Fibroblast of pulmonary artery (primary cell): ENCODE results near the gene RGMB.

Experiments used
- DNase-seq: peaks from one replicate; pipeline ENCODE4 v3.0.0-alpha.2; 2010; ENCODE audit warnings: low read depth
- H3K4me3 ChIP-seq: replicated peaks from 2 replicates; pipeline ENCODE4 v1.5.1; 2011; ENCODE audit warnings: low read depth, mild to moderate bottlenecking, control low read depth, low read length, moderate library complexity
- TF ChIP-seq, protein P1 (sequence below): IDR thresholded peaks from 2 replicates; pipeline ENCODE4 v1.5.1; 2011; ENCODE audit warnings: mild to moderate bottlenecking, control low read depth, low read length, inconsistent platforms; ENCODE audit errors: missing control alignments

Gene RGMB

GRCh38 chr5:98807806-98808205 is 34.3 kb downstream of the RGMB start:
- TF ChIP-seq, protein P1, sequence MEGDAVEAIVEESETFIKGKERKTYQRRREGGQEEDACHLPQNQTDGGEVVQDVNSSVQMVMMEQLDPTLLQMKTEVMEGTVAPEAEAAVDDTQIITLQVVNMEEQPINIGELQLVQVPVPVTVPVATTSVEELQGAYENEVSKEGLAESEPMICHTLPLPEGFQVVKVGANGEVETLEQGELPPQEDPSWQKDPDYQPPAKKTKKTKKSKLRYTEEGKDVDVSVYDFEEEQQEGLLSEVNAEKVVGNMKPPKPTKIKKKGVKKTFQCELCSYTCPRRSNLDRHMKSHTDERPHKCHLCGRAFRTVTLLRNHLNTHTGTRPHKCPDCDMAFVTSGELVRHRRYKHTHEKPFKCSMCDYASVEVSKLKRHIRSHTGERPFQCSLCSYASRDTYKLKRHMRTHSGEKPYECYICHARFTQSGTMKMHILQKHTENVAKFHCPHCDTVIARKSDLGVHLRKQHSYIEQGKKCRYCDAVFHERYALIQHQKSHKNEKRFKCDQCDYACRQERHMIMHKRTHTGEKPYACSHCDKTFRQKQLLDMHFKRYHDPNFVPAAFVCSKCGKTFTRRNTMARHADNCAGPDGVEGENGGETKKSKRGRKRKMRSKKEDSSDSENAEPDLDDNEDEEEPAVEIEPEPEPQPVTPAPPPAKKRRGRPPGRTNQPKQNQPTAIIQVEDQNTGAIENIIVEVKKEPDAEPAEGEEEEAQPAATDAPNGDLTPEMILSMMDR = no peak
- no peak overlapping the region for H3K4me3 ChIP-seq
- no peak for DNase-seq

- H3K4me3 ChIP-seq = no peak overlapping the region
- DNase-seq = no peak
- TF ChIP-seq, protein P1 = no peak
Measured at GRCh38 chr5:98810206-98810605, 36.7 kb downstream of the RGMB start.

DNA sequence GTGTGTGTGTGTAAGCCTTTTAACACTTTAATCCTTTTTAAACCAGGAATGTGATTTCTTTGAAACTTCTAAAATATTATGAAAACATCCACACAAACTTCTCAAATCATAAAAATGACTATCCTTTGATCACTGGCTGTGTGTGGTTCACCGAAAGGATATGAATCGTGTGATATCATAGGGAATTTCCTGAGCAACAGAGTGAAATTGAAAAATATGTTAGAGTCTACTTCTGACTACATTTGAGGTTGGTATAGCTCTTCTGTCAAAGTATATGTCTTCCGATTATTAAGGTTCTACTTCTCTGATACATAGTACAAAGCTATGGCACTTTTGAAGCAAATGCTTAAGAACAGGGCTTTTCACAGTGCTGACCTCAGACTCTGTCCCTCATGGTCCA is 40.3 kb downstream of the RGMB start:
- TF ChIP-seq, protein P1 = no peak
- DNase-seq = no peak
- no peak overlapping the region for H3K4me3 ChIP-seq

DNA sequence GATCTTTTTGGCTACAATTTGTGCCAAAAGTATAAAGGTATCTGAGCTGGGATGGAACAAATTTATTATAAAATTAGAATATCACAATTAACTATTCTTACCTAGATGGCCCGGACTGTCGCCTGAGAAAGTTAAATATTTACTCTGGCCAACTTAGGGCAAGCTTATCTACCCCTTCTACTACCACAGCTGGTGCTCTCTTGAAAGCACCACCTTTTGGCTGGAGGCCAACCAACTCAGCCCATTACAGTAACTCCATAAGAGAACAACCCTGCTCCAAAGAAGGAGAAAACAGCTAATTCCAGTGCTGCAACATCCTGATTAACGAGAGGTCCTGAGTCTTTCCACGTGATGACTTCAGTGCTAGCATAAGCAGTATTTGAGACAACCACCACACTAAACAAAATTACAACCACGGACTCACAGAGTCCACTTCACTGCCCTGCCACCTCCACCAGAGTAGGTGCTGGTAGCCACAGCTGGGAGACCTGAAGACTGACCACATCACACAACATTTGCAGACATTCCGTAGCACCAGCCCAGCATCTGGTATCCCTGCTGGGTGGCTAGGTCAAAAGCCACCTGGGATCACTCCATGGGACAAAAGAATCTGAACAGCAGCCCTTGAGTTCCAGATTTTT is 43.2 kb downstream of the RGMB start:
- DNase-seq = peak; percentile 42
- H3K4me3 ChIP-seq = no peak overlapping the region
- TF ChIP-seq, protein P1 = no peak

GRCh38 chr5:98825582-98826375 is 52.3 kb downstream of the RGMB start:
- TF ChIP-seq, protein P1 = no peak
- no peak for DNase-seq
- no peak overlapping the region for H3K4me3 ChIP-seq

DNA sequence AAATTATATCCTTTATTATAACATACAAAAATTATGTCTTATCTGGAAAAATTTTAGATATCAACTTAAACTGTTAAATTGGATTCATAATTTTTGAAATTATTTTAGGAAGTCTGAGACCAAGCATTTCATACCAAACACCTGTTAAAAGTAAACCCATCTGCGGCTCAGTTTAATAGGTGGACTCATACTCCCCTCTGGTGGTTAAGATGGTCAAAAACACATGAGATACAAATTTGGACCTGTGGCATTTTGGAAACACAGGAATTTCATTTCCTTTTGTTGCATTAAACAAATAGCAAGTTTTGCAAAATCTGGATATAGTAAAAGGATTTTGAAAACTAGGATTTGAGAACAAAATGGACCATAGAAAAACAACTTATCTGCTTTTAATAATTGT is 53.7 kb downstream of the RGMB start:
- TF ChIP-seq, protein P1 = peak; percentile 56
- DNase-seq = peak; percentile 73
- H3K4me3 ChIP-seq = no peak overlapping the region
